H1 (cell line): ENCODE results near the gene CRIP1. TPM values are rescaled to one million over a fixed set of nuclear protein-coding genes. Genes with fewer than 3 reads are reported as not detected.

Experiments used
- CTCF ChIA-PET: fragments of 300-600 bp; sonication (Branson Sonifier 250); formaldehyde crosslinking; loops from one replicate; lab custom pipeline; 2021; ENCODE audit not compliant: partially characterized antibody; lab: Charles Lee
- POLR2A ChIA-PET: fragments of 300-600 bp; sonication (Branson Sonifier 250); formaldehyde crosslinking; loops from one replicate; lab custom pipeline; 2021; ENCODE audit warnings: inconsistent platforms; ENCODE audit not compliant: partially characterized antibody; lab: Charles Lee
- DNase-seq, 2 experiments: peaks; one replicate each; pipeline versions ENCODE4 v3.0.0 to v3.0.0-alpha.2; 2010 to 2022; ENCODE audit warnings: low spot score in 2 of 2, low read depth in 1 of 2, mixed read lengths in 1 of 2
- FAIRE-seq: peaks from 2 replicates; lab custom pipeline; 2011; peaks lifted over from hg19 to GRCh38; lab: Jason Lieb, UNC
- H2AFZ ChIP-seq: 2 replicates; pipeline ENCODE4 v1.8.1; 2012; ENCODE audit warnings: low read length, inconsistent platforms
- H2AK5ac ChIP-seq: 2 replicates; pipeline ENCODE4 v1.6.1; 2013; ENCODE audit warnings: low read depth, low read length
- H2BK120ac ChIP-seq: replicated peaks from 2 replicates; pipeline ENCODE3; 2013; ENCODE audit warnings: low read depth, low read length, inconsistent platforms
- H2BK12ac ChIP-seq: 2 replicates; pipeline ENCODE4 v1.6.1; 2013; ENCODE audit warnings: low read depth, low read length
- H2BK15ac ChIP-seq: 2 replicates; pipeline ENCODE4 v1.6.1; 2013; ENCODE audit warnings: low read length
- H2BK20ac ChIP-seq: 2 replicates; pipeline ENCODE4 v1.6.1; 2013; ENCODE audit warnings: low read length
- H2BK5ac ChIP-seq: 2 replicates; pipeline ENCODE4 v1.6.1; 2013; ENCODE audit warnings: low read depth, low read length
- H3K14ac ChIP-seq: 2 replicates; pipeline ENCODE4 v1.6.1; 2013; ENCODE audit warnings: inconsistent platforms; ENCODE audit not compliant: insufficient read length
- H3K18ac ChIP-seq: 2 replicates; pipeline ENCODE4 v1.6.1; 2013; ENCODE audit warnings: low read length; ENCODE audit errors: extremely low read depth
- H3K23ac ChIP-seq: 2 replicates; pipeline ENCODE4 v1.6.1; 2013; ENCODE audit warnings: inconsistent platforms; ENCODE audit not compliant: insufficient read length
- H3K23me2 ChIP-seq: 2 replicates; pipeline ENCODE4 v1.6.1; 2013; ENCODE audit warnings: low read depth, low read length
- H3K27ac ChIP-seq: 2 replicates; pipeline ENCODE4 v1.6.1; 2011; ENCODE audit warnings: low read depth, low read length, inconsistent platforms
- H3K27me3 ChIP-seq, 4 experiments: replicated peaks in 1 of 4; 1 replicate in 1 of 4; 2 replicates in 3 of 4; pipeline versions ENCODE4 v1.6.1 to v1.8.1; 2011 to 2013; ENCODE audit warnings: low read length in 3 of 4, mild to moderate bottlenecking in 3 of 4, inconsistent platforms in 2 of 4, mixed read lengths in 2 of 4, moderate library complexity in 1 of 4; ENCODE audit not compliant: control insufficient read depth in 3 of 4, insufficient read depth in 3 of 4; ENCODE audit errors: extremely low read depth in 1 of 4
- H3K36me3 ChIP-seq, 4 experiments: 2 replicates each; pipeline versions ENCODE4 v1.6.1 to v1.8.1; 2011 to 2013; ENCODE audit warnings: mild to moderate bottlenecking in 4 of 4, low read length in 3 of 4, moderate library complexity in 2 of 4, control low read depth in 1 of 4, inconsistent platforms in 1 of 4; ENCODE audit not compliant: insufficient read depth in 4 of 4, control insufficient read depth in 2 of 4
- H3K4ac ChIP-seq: replicated peaks from 2 replicates; pipeline ENCODE3; 2013; ENCODE audit warnings: low read length, low read depth, mixed read lengths, inconsistent platforms; ENCODE audit not compliant: insufficient read length
- H3K4me1 ChIP-seq, 4 experiments: replicated peaks in 1 of 4; 1 replicate in 1 of 4; 2 replicates in 3 of 4; pipeline versions ENCODE4 v1.6.1 to v1.8.1; 2011 to 2013; ENCODE audit warnings: low read length in 3 of 4, inconsistent platforms in 2 of 4, mixed read lengths in 1 of 4; ENCODE audit not compliant: insufficient read depth in 4 of 4, control insufficient read depth in 3 of 4
- H3K4me2 ChIP-seq, 2 experiments: 2 replicates each; pipeline versions ENCODE4 v1.6.1 to v1.8.1; 2011 to 2013; ENCODE audit warnings: low read depth in 2 of 2, low read length in 2 of 2, control low read depth in 1 of 2, inconsistent platforms in 1 of 2, mild to moderate bottlenecking in 1 of 2; ENCODE audit not compliant: insufficient read depth in 1 of 2
- H3K4me3 ChIP-seq, 4 experiments: fragments of 200-600, 300-600 bp in 1 of 4; sonication (generic), shearing (Covaris generic), sonication (Bioruptor Twin) in 1 of 4; 2 replicates each; pipeline versions ENCODE4 v1.5.1 to v1.8.1; 2011 to 2016; ENCODE audit warnings: low read length in 4 of 4, low read depth in 3 of 4, control low read depth in 2 of 4, inconsistent platforms in 2 of 4, mild to moderate bottlenecking in 2 of 4, mixed read lengths in 1 of 4, moderate library complexity in 1 of 4; ENCODE audit not compliant: insufficient read depth in 2 of 4; ENCODE audit errors: extremely low read depth in 1 of 4
- H3K56ac ChIP-seq: replicated peaks from 2 replicates; pipeline ENCODE3; 2013; ENCODE audit warnings: low read depth, mild to moderate bottlenecking, mixed read lengths, low read length, inconsistent platforms; ENCODE audit not compliant: insufficient read length
- H3K79me1 ChIP-seq: 2 replicates; pipeline ENCODE4 v1.6.1; 2013; ENCODE audit warnings: low read depth, low read length, control low read depth
- H3K79me2 ChIP-seq, 2 experiments: 2 replicates each; pipeline versions ENCODE4 v1.6.1 to v1.8.1; 2012 to 2013; ENCODE audit warnings: low read length in 2 of 2, mild to moderate bottlenecking in 2 of 2, inconsistent platforms in 1 of 2; ENCODE audit not compliant: insufficient read depth in 2 of 2, control insufficient read depth in 1 of 2
- H3K9ac ChIP-seq, 4 experiments: replicated peaks in 1 of 4; 1 replicate in 1 of 4; 2 replicates in 3 of 4; pipeline versions ENCODE4 v1.6.1 to v1.8.1; 2011 to 2013; ENCODE audit warnings: low read depth in 3 of 4, low read length in 3 of 4, control low read depth in 2 of 4, mild to moderate bottlenecking in 2 of 4, moderate library complexity in 2 of 4, inconsistent platforms in 1 of 4; ENCODE audit errors: extremely low read depth in 1 of 4
- H3K9me3 ChIP-seq, 2 experiments: 2 replicates each; pipeline versions ENCODE4 v1.6.1 to v1.8.1; 2012 to 2013; ENCODE audit warnings: mild to moderate bottlenecking in 2 of 2, moderate library complexity in 2 of 2, control low read depth in 1 of 2, inconsistent platforms in 1 of 2, low read depth in 1 of 2, low read length in 1 of 2, mixed read lengths in 1 of 2; ENCODE audit not compliant: insufficient read depth in 2 of 2
- H4K20me1 ChIP-seq, 2 experiments: replicated peaks in 1 of 2; 2 replicates each; pipeline versions ENCODE3 to v1.8.1; 2011 to 2013; ENCODE audit warnings: inconsistent platforms in 2 of 2, low read length in 2 of 2, mild to moderate bottlenecking in 1 of 2; ENCODE audit not compliant: insufficient read depth in 2 of 2, control insufficient read depth in 1 of 2
- H4K5ac ChIP-seq: 2 replicates; pipeline ENCODE4 v1.6.1; 2013; ENCODE audit warnings: low read length, low read depth, mixed read lengths, inconsistent platforms; ENCODE audit not compliant: insufficient read length
- H4K8ac ChIP-seq: 2 replicates; pipeline ENCODE4 v1.8.0; 2013; ENCODE audit warnings: mild to moderate bottlenecking, moderate library complexity, low read length, inconsistent platforms; ENCODE audit not compliant: insufficient read depth; ENCODE audit errors: extremely low read depth
- H4K91ac ChIP-seq: replicated peaks from 2 replicates; pipeline ENCODE3; 2013; ENCODE audit warnings: low read length, mixed read lengths, inconsistent platforms; ENCODE audit not compliant: insufficient read length
- EZH2 ChIP-seq: fragments of 200-600 bp; sonication (generic); IDR thresholded peaks from 2 replicates; pipeline ENCODE4 v1.7.1; 2012; ENCODE audit warnings: low read depth, mild to moderate bottlenecking, moderate library complexity, low read length, inconsistent platforms; ENCODE audit not compliant: severe bottlenecking
- KDM4A ChIP-seq: IDR thresholded peaks from one replicate; pipeline ENCODE4 v1.7.1; 2012; ENCODE audit warnings: low read depth, mild to moderate bottlenecking, moderate library complexity, low read length, inconsistent platforms; ENCODE audit not compliant: severe bottlenecking
- MAFK ChIP-seq: IDR thresholded peaks from 2 replicates; pipeline ENCODE4 v1.6.1; 2012; ENCODE audit warnings: low read depth, mild to moderate bottlenecking, improper control_type of control experiment, low read length
- NRF1 ChIP-seq: IDR thresholded peaks from 2 replicates; pipeline ENCODE4 v1.6.1; 2011; ENCODE audit warnings: mild to moderate bottlenecking, low read depth, low read length, improper control_type of control experiment
- RXRA ChIP-seq: IDR thresholded peaks from 2 replicates; pipeline ENCODE4 v1.6.1; 2011; ENCODE audit warnings: low read depth, mild to moderate bottlenecking, low read length, moderate library complexity; ENCODE audit not compliant: insufficient read depth
- SP2 ChIP-seq: IDR thresholded peaks from 2 replicates; pipeline ENCODE4 v1.6.1; 2012; ENCODE audit warnings: mild to moderate bottlenecking, low read length, inconsistent platforms
- SUZ12 ChIP-seq: fragments of 200-600 bp; sonication (generic); IDR thresholded peaks from 2 replicates; pipeline ENCODE4 v1.6.1; 2012; ENCODE audit warnings: mild to moderate bottlenecking, inconsistent platforms, low read length, moderate library complexity, mixed read lengths
- TAF7 ChIP-seq: optimal IDR thresholded peaks from 2 replicates; pipeline ENCODE3; 2011; ENCODE audit warnings: low read depth, mild to moderate bottlenecking, inconsistent platforms, low read length, moderate library complexity, borderline replicate concordance
- YY1 ChIP-seq: IDR thresholded peaks from 2 replicates; pipeline ENCODE4 v1.6.1; 2011; ENCODE audit warnings: low read depth, mild to moderate bottlenecking, low read length
- WGBS, 2 experiments: shearing (Covaris generic) in 1 of 2; methylation state at CpG; one replicate each; pipeline versions ENCODE4 v1.1.6 to v1.1.7; 2013 to 2015; ENCODE audit warnings: low lambda C conversion rate in 2 of 2, mixed read lengths in 2 of 2, inconsistent platforms in 1 of 2, low coverage in 1 of 2, missing lambda C conversion rate in 1 of 2; ENCODE audit not compliant: insufficient replicate concordance in 2 of 2, insufficient coverage in 1 of 2, insufficient read length in 1 of 2; ENCODE audit errors: extremely low coverage in 1 of 2, missing lambda C conversion rate in 1 of 2; 5-methylcytosine and 5-hydroxymethylcytosine counted together
- polyA plus RNA-seq, 7 experiments: library from polyadenylated mRNA; depleted of rRNA in 3 of 7; stranded (reverse) in 5 of 7; unstranded in 2 of 7; fragments of >200 nt in 5 of 7; fragments of 200-250 nt in 2 of 7; gene quantifications; 1 replicate in 5 of 7; 2 replicates in 1 of 7; 4 replicates in 1 of 7; pipeline versions ENCODE4 v1.2.1 to v1.2.3, GENCODE V29; 2011 to 2013; ENCODE audit warnings: missing spikeins in 2 of 7, mixed read lengths in 2 of 7
- total RNA-seq: library from RNA; stranded (reverse); fragmentation: NEBNext Ultra II Directional; extraction: Animal tissue kit (Norgen Biotek cat#: 25700); gene quantifications from 2 replicates; pipeline ENCODE4 v1.2.1, GENCODE V29; 2021

The CRIP1 gene
- total and polyA plus RNA-seq, 2 of the 8 experiments (the other 6 are each of a cell fraction or from before 2014, with no cell fraction given) = 1.2 to 2.2 TPM

DNA sequence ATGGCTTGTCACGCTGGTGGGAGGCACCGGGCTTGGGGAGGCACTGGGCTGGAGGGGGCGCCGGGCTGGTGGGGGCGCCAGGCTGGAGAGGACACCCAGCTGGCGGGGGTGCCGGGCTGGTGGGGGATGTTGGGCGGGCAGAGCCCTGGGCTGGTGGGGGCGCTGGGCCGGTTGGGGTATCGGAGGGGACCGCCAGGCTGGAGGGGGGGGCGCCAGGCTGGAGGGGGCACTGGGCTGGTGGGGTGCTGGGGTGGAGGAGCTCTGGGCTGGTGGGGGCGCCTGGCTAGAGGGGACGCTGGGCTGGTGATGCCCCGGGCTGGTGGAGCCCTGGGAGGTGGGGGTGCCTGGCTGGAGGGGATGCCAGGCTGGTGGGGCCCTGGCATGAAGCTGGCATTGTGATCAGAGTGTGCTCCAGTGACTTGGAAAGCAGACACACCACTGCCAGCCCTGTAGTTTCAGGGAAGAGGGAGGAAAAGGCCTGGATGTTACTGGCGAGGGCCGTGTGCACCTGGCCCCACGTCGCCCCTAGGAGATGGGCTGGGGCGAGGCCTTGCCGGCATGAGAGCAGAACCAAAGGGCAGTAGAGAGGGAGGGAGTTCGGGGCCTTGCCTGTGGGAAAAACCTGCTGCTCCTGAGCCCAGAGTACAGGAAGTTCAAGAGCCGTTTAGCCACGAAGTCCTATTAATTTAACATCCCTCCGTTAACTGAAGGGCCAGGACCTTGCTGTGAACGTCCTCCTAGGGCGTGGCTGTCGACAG lies 17.4 kb downstream of the CRIP1 start:
- H3K4ac ChIP-seq = no peak overlapping the region
- no peak overlapping the region for H3K4me3 ChIP-seq
- WGBS, 2 experiments = 90% methylated on average over 11 of the region's 29 CpGs; no CpG with 5 or more reads in 1 of the 2 experiments
- H4K5ac ChIP-seq = no peak overlapping the region
- no peaks in the 10 kb centered on the region for H3K79me2 ChIP-seq
- H3K79me1 ChIP-seq = no peaks in the 10 kb centered on the region
- H2BK12ac ChIP-seq = no peak overlapping the region
- H4K20me1 ChIP-seq = no peaks in the 10 kb centered on the region
- no peak overlapping the region for H2BK15ac ChIP-seq
- FAIRE-seq = no peak
- no peak overlapping the region for H3K56ac ChIP-seq
- TF ChIP-seq MAFK (no peak), EZH2 (no peak), SUZ12 (no peak), RXRA (no peak), KDM4A (no peak), YY1 (no peak), TAF7 (no peak), NRF1 (no peak), SP2 (no peak)
- TF ChIP-seq, all 59 proteins: peak for 0
- Histone ChIP-seq H2AFZ (no peak overlapping the region), H2BK5ac (no peak overlapping the region), H3K4me2 (no peak overlapping the region), H3K18ac (no peak overlapping the region), H3K9me3 (no peaks in the 10 kb centered on the region; a peak in 1 of 4 replicates), H3K27ac (no peak overlapping the region), H3K14ac (no peak overlapping the region), H4K91ac (no peak overlapping the region), H2BK20ac (no peak overlapping the region), H3K27me3 (no peaks in the 10 kb centered on the region; a peak in 1 of 7 replicates), H3K23me2 (no peaks in the 10 kb centered on the region), H3K36me3 (no peaks in the 10 kb centered on the region), H3K9ac (no peak overlapping the region), H2AK5ac (no peak overlapping the region), H3K4me1 (no peaks in the 10 kb centered on the region; a peak in 1 of 7 replicates), H3K23ac (no peak overlapping the region), H4K8ac (no peak overlapping the region), H2BK120ac (no peak overlapping the region)
- no peak for DNase-seq
- ChIA-PET POLR2A (no interaction called here), CTCF (interaction anchor here (0.7 kb wide), 1 partner anchor 86 kb away, joined by 3 read pairs; no protein-coding TSS in a partner anchor)
